BJ (cell line): ENCODE data around the gene CNST. TPM values are rescaled to one million over a fixed set of nuclear protein-coding genes. Genes with fewer than 3 reads are reported as not detected.
A peak's percentile ranks its signal among the peaks of the same experiment; 100 is the strongest.

ENCODE experiments used
- CTCF ChIA-PET: fragments of 350-600 bp; formaldehyde crosslinking; extraction: SDS; loops from one replicate; lab custom pipeline; 2021; ENCODE audit warnings: antibody characterized with exemption, inconsistent platforms; lab: Yijun Ruan, JAX
- POLR2A ChIA-PET: fragments of 300-600 bp; sonication (Branson Sonifier 250); formaldehyde crosslinking; extraction: SDS; loops from one replicate; lab custom pipeline; 2021; ENCODE audit warnings: antibody characterized with exemption; lab: Charles Lee
- DNase-seq: peaks from one replicate; pipeline ENCODE4 v3.0.0-alpha.2; 2011; ENCODE audit warnings: low read depth
- H3K27me3 ChIP-seq: 2 replicates; pipeline ENCODE4 v1.6.0; 2011; ENCODE audit warnings: low read length; ENCODE audit not compliant: control insufficient read depth, insufficient read depth
- H3K36me3 ChIP-seq: 2 replicates; pipeline ENCODE4 v1.5.1; 2011; ENCODE audit warnings: low read length; ENCODE audit not compliant: control insufficient read depth, insufficient read depth
- H3K4me3 ChIP-seq: 2 replicates; pipeline ENCODE4 v1.5.1; 2011; ENCODE audit warnings: low read depth, mild to moderate bottlenecking, control low read depth, low read length
- polyA plus RNA-seq: library from polyadenylated mRNA; depleted of rRNA; stranded (reverse); fragments of >200 nt; gene quantifications from 2 replicates; pipeline ENCODE4 v1.2.3, GENCODE V29; 2011
- TF ChIP-seq, protein P1 (sequence below): IDR thresholded peaks from 2 replicates; pipeline ENCODE4 v1.5.1; 2011; ENCODE audit warnings: low read depth, mild to moderate bottlenecking, control low read depth, inconsistent platforms, low read length, moderate library complexity; ENCODE audit not compliant: insufficient read depth

Gene CNST
- polyA plus RNA-seq, 1 experiment, result 29.7 TPM

DNA sequence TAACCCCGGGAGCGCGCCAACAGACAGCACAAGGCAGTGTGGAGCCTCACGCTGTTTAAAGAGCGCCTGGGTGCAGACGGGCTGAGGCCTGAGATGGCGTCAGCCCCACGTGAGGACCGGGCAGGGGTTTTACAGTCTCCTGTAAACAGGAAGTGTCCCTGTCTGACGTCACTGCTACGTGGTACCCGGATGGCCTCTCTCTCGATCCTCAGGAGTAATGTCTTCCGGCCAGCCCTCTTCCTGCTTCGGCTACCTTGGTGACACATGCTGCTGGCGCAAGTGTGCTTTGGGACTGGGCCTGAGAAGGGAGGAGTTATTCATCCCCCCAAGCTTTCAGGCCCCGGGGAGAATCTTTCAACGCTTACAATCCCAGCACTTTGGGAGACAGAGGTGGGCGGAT lies 41.2 kb downstream of the CNST start:
- CTCF ChIA-PET, result interaction anchor here (0.6 to 1.4 kb wide), 3 partner anchors 9 to 13 kb away, joined by 3 to 5 read pairs (median 3); no protein-coding TSS in a partner anchor
- POLR2A ChIA-PET, result no interaction called here
- no peak for DNase-seq

DNA sequence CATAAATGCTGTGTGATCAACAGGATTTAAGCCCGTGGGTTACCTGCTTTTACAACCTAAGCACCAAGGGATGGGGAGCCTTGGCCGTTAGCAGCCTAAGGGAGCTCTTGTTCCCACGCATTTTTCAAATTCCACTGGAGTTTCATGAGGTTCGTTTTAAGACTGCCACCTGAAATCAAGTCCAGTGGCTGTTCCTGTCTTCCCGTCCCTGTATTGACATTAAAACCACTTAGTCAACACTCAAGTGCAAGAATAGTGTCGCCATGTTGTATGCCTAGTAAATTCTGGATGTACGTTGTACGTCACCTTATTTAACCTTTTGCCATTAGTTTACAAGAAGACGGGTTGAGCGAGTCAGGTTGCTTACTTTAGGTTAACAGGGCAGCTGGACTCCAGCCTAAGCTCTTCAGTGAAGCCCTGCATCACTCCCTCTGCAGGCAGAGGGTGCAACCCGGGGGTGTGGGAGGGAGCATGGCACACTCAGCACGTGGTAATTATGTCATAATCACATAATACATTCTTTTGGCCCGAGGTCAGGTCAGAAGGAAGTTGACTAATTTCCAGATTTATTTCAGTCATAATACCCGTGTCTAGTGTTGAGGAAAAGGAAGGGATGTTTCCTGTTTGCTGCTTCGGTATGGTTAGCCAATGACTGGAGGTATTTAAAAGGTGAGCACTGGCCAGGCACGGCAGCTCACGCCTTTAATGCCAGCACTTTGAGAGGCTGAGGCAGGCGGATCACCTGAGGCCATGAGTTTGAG lies 42.5 kb downstream of the CNST start:
- peak; percentile 74 for DNase-seq
- Histone ChIP-seq H3K4me3 (no peak overlapping the region), H3K36me3 (no peaks in the 10 kb centered on the region), H3K27me3 (no peaks in the 10 kb centered on the region)
- CTCF ChIA-PET, result interaction anchor here (0.8 to 1.4 kb wide), 5 partner anchors 9 to 99 kb away, joined by 3 to 5 read pairs (median 3); no protein-coding TSS in a partner anchor
- POLR2A ChIA-PET, result interaction anchor here (0.5 to 0.7 kb wide), 2 partner anchors 24 to 30 kb away, joined by 3 read pairs; no protein-coding TSS in a partner anchor
- TF ChIP-seq, protein P1, sequence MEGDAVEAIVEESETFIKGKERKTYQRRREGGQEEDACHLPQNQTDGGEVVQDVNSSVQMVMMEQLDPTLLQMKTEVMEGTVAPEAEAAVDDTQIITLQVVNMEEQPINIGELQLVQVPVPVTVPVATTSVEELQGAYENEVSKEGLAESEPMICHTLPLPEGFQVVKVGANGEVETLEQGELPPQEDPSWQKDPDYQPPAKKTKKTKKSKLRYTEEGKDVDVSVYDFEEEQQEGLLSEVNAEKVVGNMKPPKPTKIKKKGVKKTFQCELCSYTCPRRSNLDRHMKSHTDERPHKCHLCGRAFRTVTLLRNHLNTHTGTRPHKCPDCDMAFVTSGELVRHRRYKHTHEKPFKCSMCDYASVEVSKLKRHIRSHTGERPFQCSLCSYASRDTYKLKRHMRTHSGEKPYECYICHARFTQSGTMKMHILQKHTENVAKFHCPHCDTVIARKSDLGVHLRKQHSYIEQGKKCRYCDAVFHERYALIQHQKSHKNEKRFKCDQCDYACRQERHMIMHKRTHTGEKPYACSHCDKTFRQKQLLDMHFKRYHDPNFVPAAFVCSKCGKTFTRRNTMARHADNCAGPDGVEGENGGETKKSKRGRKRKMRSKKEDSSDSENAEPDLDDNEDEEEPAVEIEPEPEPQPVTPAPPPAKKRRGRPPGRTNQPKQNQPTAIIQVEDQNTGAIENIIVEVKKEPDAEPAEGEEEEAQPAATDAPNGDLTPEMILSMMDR, result peak; percentile 32; the same call in 1 of the 2 replicates

More for the DNA sequence above, 41.2 kb downstream of the CNST start:
- H3K27me3 ChIP-seq, result no peaks in the 10 kb centered on the region
- TF ChIP-seq, protein P1, result no peak
- H3K4me3 ChIP-seq, result no peak overlapping the region
- no peaks in the 10 kb centered on the region for H3K36me3 ChIP-seq

DNA sequence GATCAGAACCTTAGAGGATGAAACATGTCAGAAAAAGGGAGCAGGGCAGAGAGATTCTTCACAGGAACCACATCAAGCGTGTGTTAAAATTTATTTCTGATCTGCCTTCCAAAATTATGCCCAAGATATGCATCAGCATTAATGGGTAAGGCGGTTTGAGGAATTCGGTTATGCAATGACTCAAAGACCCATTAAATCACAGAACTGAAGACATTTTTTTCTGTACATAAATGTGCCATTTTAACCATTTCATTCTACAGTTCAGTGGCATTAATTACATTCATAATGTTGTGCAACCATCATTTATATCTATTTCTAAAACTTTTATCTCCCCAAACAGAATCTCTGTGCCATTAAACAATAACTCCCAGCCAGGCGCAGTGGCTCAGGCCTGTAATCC lies 43.4 kb downstream of the CNST start:
- DNase-seq, result no peak
- ChIA-PET POLR2A (no interaction called here), CTCF (interaction anchor here (1.4 kb wide), 1 partner anchor 8 kb away, joined by 4 read pairs; no protein-coding TSS in a partner anchor)
- TF ChIP-seq, protein P1, result no peak
- no peak overlapping the region for H3K4me3 ChIP-seq
- no peaks in the 10 kb centered on the region for H3K36me3 ChIP-seq
- H3K27me3 ChIP-seq, result no peaks in the 10 kb centered on the region

DNA sequence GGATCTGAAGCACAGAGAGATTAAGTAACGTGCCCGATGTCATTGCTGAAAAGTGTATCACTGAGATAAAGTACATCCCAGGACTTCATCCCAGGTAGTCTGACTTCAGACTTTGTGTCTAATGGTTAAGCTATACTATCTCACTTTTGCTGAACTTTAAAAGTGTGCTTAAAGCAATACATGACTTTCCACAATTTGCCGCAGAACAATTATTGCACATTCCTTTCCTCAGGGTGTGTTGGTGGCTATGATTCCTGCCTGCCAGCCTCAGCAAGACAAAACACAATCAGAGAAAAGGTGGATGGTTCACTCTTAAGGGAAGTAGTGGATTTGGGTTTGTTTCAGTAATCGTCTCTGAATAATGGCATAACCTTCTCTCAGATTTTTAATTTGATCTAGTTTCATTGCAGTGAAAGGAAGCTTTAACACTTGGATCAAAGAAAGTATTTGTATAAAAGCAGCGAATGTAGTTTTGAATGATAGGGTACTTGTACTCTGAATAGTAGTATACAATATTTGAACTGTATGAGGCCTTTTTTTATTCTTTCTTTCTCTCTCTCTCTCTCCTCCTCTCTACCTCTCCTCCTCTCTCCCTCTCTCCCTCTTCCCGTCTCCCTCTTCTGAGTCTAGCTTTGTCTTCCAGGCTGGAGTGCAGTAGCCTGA lies 47.0 kb downstream of the CNST start:
- no peaks in the 10 kb centered on the region for H3K36me3 ChIP-seq
- TF ChIP-seq, protein P1, result no peak
- no peak for DNase-seq
- no peak overlapping the region for H3K4me3 ChIP-seq
- ChIA-PET POLR2A (no interaction called here), CTCF (interaction anchor here (0.6 to 1.5 kb wide), 3 partner anchors 9 to 1640 kb away, joined by 3 to 5 read pairs (median 3); no protein-coding TSS in a partner anchor)
- H3K27me3 ChIP-seq, result no peaks in the 10 kb centered on the region

DNA sequence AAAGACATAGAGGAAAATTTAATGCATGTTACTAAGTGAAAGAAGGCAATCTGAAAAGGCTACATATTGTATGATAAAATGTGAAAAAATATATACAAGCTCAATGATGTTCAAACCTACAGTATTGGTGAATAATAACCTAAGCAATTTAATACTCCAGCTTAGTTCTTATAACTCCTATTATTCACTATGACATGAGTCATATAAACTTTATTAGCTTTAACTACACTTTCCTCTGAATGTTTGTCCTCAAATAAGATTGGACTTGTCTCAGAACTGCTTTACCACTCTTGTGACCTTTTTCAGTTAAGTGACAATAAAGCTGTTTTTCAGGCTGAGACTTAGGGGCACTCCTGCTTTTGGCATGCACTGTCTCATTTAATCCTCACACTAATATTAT lies 50.9 kb downstream of the CNST start:
- POLR2A ChIA-PET, result no interaction called here
- Histone ChIP-seq H3K27me3 (no peaks in the 10 kb centered on the region), H3K36me3 (no peaks in the 10 kb centered on the region), H3K4me3 (no peak overlapping the region)
- TF ChIP-seq, protein P1, result no peak
- DNase-seq, result no peak
- CTCF ChIA-PET, result interaction anchor here (0.9 to 1.7 kb wide), 3 partner anchors 8 to 32 kb away, joined by 3 to 6 read pairs (median 4); no protein-coding TSS in a partner anchor
